HG02759 (cell line): ENCODE data around the gene TXNIP.

Source experiments
- ATAC-seq: cut with Tn5 transposase; IDR thresholded peaks from one replicate; pipeline ENCODE4 v1.9.1; 2021; ENCODE audit warnings: mild to moderate bottlenecking, moderate library complexity; ENCODE audit not compliant: unreplicated experiment

The TXNIP gene

DNA sequence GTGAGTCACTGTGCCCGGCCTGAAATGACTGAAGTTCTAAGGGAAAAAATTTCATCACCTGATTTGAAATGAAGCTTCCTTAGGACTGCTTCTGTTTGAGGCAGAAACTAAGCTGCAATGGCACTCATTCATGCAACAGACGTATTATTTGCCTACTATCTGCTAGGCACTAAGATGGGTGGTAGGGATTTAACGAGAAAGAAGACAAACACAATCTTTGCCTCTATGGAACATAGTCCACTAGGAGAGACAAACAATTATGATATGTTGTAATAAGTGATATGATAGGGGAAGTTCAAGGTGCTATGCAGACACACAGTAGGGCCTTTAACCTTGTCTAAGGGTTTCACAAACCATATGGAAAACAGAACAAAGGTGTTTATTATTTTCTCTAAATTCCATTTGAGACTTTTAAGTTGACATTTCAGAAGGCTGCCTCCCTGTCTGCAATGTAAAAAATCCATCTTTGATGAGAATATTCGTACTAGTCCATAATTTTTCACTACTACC, 49.8 kb downstream of the TXNIP start:
- ATAC-seq, result no peak

DNA sequence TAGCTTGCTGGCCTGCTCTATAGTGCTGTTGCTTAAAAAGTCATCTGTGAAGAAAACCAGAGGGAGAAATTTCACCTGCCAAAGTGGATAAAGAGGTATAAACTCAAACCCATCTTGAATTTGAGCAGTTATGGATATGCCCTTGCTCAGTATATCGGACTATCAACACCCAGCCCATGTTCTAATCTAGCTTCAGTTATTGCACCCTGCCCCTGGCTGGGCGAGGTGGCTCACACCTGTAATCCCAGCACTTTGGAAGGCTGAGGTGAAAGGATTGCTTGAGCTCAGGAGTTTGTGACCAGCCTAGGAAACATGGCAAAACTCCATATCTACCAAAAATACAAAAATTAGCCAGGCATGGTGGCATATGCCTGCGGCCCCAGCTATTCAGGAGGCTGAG, 51.8 kb downstream of the TXNIP start:
- no peak for ATAC-seq

DNA sequence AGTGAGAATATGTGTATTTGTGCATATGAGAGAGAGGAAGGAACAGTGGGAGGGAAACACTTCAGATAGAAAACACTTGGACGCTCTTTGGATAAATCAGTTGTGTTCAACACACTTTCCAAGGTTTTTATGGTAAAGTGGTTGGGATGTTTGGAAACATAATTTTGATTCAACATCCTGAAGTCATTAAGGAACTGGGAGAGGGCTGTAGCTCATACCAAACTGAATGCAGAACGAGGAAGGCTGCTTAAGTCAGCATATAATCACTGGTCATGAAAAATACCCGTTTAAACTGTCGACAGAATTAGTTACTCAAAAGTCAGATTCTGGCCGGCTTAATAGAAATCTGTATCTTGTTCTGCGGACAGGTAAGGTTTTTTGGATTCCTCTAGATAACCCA, 53.5 kb downstream of the TXNIP start:
- no peak for ATAC-seq
